B cell (primary cell): ENCODE results near the gene DHX8. TPM values are rescaled to one million over a fixed set of nuclear protein-coding genes. Genes with fewer than 3 reads are reported as not detected.

Experiments used
- ATAC-seq: fragments of 200-7000 bp; cut with Tn5 transposase; one replicate; pipeline ENCODE4 v1.10.0; 2021; ENCODE audit warnings: low read depth, mild to moderate bottlenecking, moderate number of reproducible peaks, moderate library complexity
- CTCF ChIA-PET: fragments of 350-600 bp; sonication (Branson Sonifier 250); formaldehyde crosslinking; loops from one replicate; lab custom pipeline; 2021; ENCODE audit warnings: antibody characterized with exemption, inconsistent platforms; lab: Charles Lee
- POLR2A ChIA-PET: fragments of 350-600 bp; sonication (Branson Sonifier 250); formaldehyde crosslinking; loops from one replicate; lab custom pipeline; 2021; ENCODE audit warnings: antibody characterized with exemption; lab: Charles Lee
- DNase-seq: peaks from one replicate; pipeline ENCODE4 v3.0.0; 2013
- H2AFZ ChIP-seq: 2 replicates; pipeline ENCODE4 v1.6.1; 2012; ENCODE audit warnings: mild to moderate bottlenecking, low read depth, low read length; ENCODE audit not compliant: insufficient read depth, poor library complexity, severe bottlenecking
- H3K27ac ChIP-seq, 2 donors: 1 replicate in 1 of 2; 2 replicates in 1 of 2; pipeline ENCODE4 v1.5.1; 2012 to 2013; ENCODE audit warnings: low read length in 2 of 2, mild to moderate bottlenecking in 2 of 2, moderate library complexity in 1 of 2
- H3K27me3 ChIP-seq, 4 experiments: fragments of 200-600 bp in 1 of 4; sonication (generic) in 1 of 4; replicated peaks in 1 of 4; 1 replicate in 2 of 4; 2 replicates in 2 of 4; pipeline versions ENCODE4 v1.6.1 to v1.7.0; 2013 to 2016; ENCODE audit warnings: low read length in 3 of 4, mild to moderate bottlenecking in 2 of 4, mixed read lengths in 1 of 4, moderate library complexity in 1 of 4; ENCODE audit not compliant: insufficient read depth in 4 of 4, control insufficient read depth in 3 of 4; ENCODE audit errors: control extremely low read depth in 1 of 4
- H3K36me3 ChIP-seq, 2 experiments: replicated peaks in 1 of 2; 1 replicate in 1 of 2; 2 replicates in 1 of 2; pipeline versions ENCODE4 v1.6.1 to v1.7.1; 2013; ENCODE audit warnings: low read length in 1 of 2; ENCODE audit not compliant: insufficient read depth in 2 of 2, control insufficient read depth in 1 of 2; ENCODE audit errors: control extremely low read depth in 1 of 2, extremely low read depth in 1 of 2
- H3K4me1 ChIP-seq, 2 donors: fragments of 200-600 bp in 1 of 2; sonication (generic) in 1 of 2; 1 replicate in 1 of 2; 2 replicates in 1 of 2; pipeline versions ENCODE4 v1.5.1 to v1.6.1; 2013 to 2017; ENCODE audit warnings: low read length in 2 of 2; ENCODE audit not compliant: control insufficient read depth in 2 of 2, insufficient read depth in 2 of 2
- H3K4me2 ChIP-seq: replicated peaks from 2 replicates; pipeline ENCODE3; 2012; ENCODE audit warnings: mild to moderate bottlenecking, low read depth, low read length; ENCODE audit not compliant: poor library complexity, severe bottlenecking
- H3K4me3 ChIP-seq, 5 experiments: fragments of 200-600 bp in 1 of 5; sonication (generic) in 1 of 5; 1 replicate in 3 of 5; 2 replicates in 2 of 5; pipeline versions ENCODE4 v1.5.1 to v1.7.0; 2011 to 2016; ENCODE audit warnings: low read length in 4 of 5, mild to moderate bottlenecking in 4 of 5, low read depth in 2 of 5, control low read depth in 1 of 5, moderate library complexity in 1 of 5; ENCODE audit not compliant: insufficient read depth in 1 of 5; ENCODE audit errors: control extremely low read depth in 1 of 5, extremely low read depth in 1 of 5
- H3K79me2 ChIP-seq: fragments of 200-600 bp; sonication (generic); one replicate; pipeline ENCODE4 v1.6.0; 2016; ENCODE audit warnings: low read length; ENCODE audit not compliant: control insufficient read depth, insufficient read depth
- H3K9ac ChIP-seq: fragments of 200-600 bp; sonication (generic); 2 replicates; pipeline ENCODE4 v1.6.1; 2017; ENCODE audit warnings: mild to moderate bottlenecking, low read length, moderate library complexity
- H3K9me3 ChIP-seq, 3 donors: one replicate each; pipeline versions ENCODE4 v1.6.1 to v1.7.1; 2013; ENCODE audit warnings: low read length in 2 of 3; ENCODE audit not compliant: control insufficient read depth in 2 of 3, insufficient read depth in 1 of 3; ENCODE audit errors: control extremely low read depth in 1 of 3
- H4K20me1 ChIP-seq: 2 replicates; pipeline ENCODE4 v1.6.0; 2012; ENCODE audit warnings: mild to moderate bottlenecking, low read length; ENCODE audit not compliant: insufficient read depth, control insufficient read depth, poor library complexity, severe bottlenecking
- H3K27ac Mint-ChIP-seq: one replicate; pipeline ENCODE4 v1.8.0; 2021; ENCODE audit warnings: mixed read lengths
- H3K27me3 Mint-ChIP-seq: one replicate; pipeline ENCODE4 v1.8.0; 2021; ENCODE audit warnings: mixed read lengths
- H3K4me1 Mint-ChIP-seq: one replicate; pipeline ENCODE4 v1.8.0; 2021; ENCODE audit warnings: mixed read lengths
- H3K4me3 Mint-ChIP-seq: one replicate; pipeline ENCODE4 v1.8.0; 2021; ENCODE audit warnings: mixed read lengths
- H3K9me3 Mint-ChIP-seq: one replicate; pipeline ENCODE4 v1.8.0; 2022; ENCODE audit warnings: mixed read lengths; ENCODE audit not compliant: insufficient read depth
- EZH2 ChIP-seq: IDR thresholded peaks from 2 replicates; pipeline ENCODE4 v1.6.1; 2012; ENCODE audit warnings: borderline replicate concordance, low read depth, mild to moderate bottlenecking, moderate library complexity, low read length; ENCODE audit not compliant: insufficient read depth, poor library complexity, severe bottlenecking
- WGBS: methylation state at CpG from one replicate; pipeline ENCODE4 v1.1.5; 2013; ENCODE audit warnings: missing lambda C conversion rate; ENCODE audit not compliant: insufficient coverage; 5-methylcytosine and 5-hydroxymethylcytosine counted together
- intact Hi-C: fragments of 100-400 bp; cut with micrococcal nuclease; formaldehyde crosslinking; loops from one replicate; pipeline ENCODE4 v1.10.0; 2022
- polyA plus RNA-seq: library from polyadenylated mRNA; depleted of rRNA; stranded (reverse); fragments of >200 nt; gene quantifications from 2 replicates; pipeline ENCODE4 v1.2.3, GENCODE V29; 2012
- total RNA-seq, 2 donors: library from RNA; stranded (reverse); fragments of 120-200 nt in 1 of 2; gene quantifications; 1 replicate in 1 of 2; 2 replicates in 1 of 2; pipeline versions ENCODE4 v1.2.3 to v1.2.4, GENCODE V29; 2013 to 2022
- TF ChIP-seq, protein P1 (sequence below): fragments of 200-600 bp; IDR thresholded peaks from one replicate; pipeline ENCODE4 v1.8.0; 2022; ENCODE audit warnings: antibody characterized with exemption, mild to moderate bottlenecking

DHX8 gene
- total and polyA plus RNA-seq, 2 donors (not counting 1 experiment from before 2014, with no cell fraction given) = 17.9 to 63.3 TPM

DNA sequence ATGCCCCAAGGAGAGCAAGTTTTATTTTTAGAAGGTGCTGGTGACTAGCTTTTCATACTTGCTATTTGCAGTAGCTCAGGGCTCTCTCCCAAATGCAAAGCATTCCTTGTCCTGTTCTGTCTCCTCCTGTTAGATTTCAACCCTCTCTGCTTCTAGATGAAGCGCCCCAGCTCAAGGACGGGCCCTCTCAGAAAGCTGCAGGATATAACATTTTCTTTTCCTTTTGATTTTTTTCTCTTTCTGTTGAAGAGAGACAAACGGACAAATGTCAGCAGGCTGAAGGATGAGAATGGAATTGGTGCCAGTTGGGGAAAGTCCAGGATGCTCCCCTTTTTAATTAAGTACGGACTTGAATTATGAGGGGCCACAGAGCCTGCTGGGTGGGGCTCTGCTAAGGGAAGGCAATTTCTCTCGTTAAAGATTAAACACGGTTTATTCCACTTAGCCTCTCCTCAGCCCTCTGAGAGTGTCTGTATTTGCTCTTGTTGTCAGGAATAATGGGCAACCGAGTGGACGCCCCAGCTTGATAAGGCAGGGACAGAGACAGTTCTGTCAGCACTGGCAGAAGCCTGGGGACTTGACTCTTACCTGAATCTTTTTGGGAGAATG lies 68.6 kb downstream of the DHX8 start:
- Histone ChIP-seq H4K20me1 (no peaks in the 10 kb centered on the region), H3K27me3 (peaks cover 0 to 45% (median 21%) of the 10 kb centered on the region in 4 experiments), H3K4me3 (no peak overlapping the region), H2AFZ (no peak overlapping the region), H3K9ac (no peak overlapping the region), H3K36me3 (no peaks in the 10 kb centered on the region), H3K9me3 (no peaks in the 10 kb centered on the region), H3K27ac (no peak overlapping the region), H3K4me2 (no peak overlapping the region), H3K4me1 (peaks cover under 1 to 2% of the 10 kb centered on the region in 2 donors), H3K79me2 (no peaks in the 10 kb centered on the region)
- ATAC-seq = no peak
- DNase-seq = no peak
- intact Hi-C loops = no loop called here
- H3K9me3 Mint-ChIP-seq = no peaks in the 10 kb centered on the region
- H3K27me3 Mint-ChIP-seq = peaks cover 58% of the 10 kb centered on the region
- no peak overlapping the region for H3K27ac Mint-ChIP-seq
- peaks cover 4% of the 10 kb centered on the region for H3K4me1 Mint-ChIP-seq
- CTCF ChIA-PET = interaction anchor here (1.6 kb wide), 1 partner anchor 24 kb away, joined by 7 read pairs; no protein-coding TSS in a partner anchor
- POLR2A ChIA-PET = no interaction called here
- no peak overlapping the region for H3K4me3 Mint-ChIP-seq
- TF ChIP-seq EZH2 = no peak
- TF ChIP-seq, protein P1, sequence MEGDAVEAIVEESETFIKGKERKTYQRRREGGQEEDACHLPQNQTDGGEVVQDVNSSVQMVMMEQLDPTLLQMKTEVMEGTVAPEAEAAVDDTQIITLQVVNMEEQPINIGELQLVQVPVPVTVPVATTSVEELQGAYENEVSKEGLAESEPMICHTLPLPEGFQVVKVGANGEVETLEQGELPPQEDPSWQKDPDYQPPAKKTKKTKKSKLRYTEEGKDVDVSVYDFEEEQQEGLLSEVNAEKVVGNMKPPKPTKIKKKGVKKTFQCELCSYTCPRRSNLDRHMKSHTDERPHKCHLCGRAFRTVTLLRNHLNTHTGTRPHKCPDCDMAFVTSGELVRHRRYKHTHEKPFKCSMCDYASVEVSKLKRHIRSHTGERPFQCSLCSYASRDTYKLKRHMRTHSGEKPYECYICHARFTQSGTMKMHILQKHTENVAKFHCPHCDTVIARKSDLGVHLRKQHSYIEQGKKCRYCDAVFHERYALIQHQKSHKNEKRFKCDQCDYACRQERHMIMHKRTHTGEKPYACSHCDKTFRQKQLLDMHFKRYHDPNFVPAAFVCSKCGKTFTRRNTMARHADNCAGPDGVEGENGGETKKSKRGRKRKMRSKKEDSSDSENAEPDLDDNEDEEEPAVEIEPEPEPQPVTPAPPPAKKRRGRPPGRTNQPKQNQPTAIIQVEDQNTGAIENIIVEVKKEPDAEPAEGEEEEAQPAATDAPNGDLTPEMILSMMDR = no peak
- 80% methylated on average over 5 of the region's 8 CpGs for WGBS

DNA sequence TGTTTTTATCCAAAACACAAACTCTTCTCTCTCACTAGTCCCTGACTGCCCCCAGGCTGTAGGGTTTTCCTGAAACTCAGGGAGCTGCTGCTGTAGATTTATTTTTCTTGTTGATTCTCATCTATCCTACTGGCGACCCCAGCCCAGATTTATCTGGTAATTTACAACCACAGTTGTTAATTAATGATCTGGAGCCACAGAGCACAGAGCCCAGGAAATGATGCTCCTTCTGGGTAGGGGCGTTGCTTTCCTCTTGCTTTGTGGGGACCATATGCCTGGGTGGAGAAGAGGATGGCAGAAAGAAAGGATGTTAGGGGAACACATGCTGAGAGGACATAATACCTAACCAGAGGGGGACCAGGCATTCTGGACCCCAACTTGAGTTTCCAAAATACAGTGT lies 69.8 kb downstream of the DHX8 start:
- ChIA-PET CTCF (interaction anchor here (0.5 kb wide), 1 partner anchor 67 kb away, joined by 6 read pairs; no protein-coding TSS in a partner anchor), POLR2A (no interaction called here)
- Histone ChIP-seq H3K4me3 (no peak overlapping the region), H3K4me1 (no peaks in the 10 kb centered on the region), H3K9me3 (no peaks in the 10 kb centered on the region), H3K36me3 (no peaks in the 10 kb centered on the region), H4K20me1 (no peaks in the 10 kb centered on the region), H3K27me3 (peaks cover 0 to 33% (median 13%) of the 10 kb centered on the region in 4 experiments), H3K4me2 (no peak overlapping the region), H3K27ac (no peak overlapping the region), H2AFZ (no peak overlapping the region), H3K9ac (no peak overlapping the region), H3K79me2 (no peaks in the 10 kb centered on the region)
- TF ChIP-seq, protein P1 = no peak
- TF ChIP-seq EZH2 = no peak
- Mint-ChIP-seq H3K27ac (no peak overlapping the region), H3K27me3 (peaks cover 52% of the 10 kb centered on the region), H3K4me3 (no peak overlapping the region), H3K4me1 (no peaks in the 10 kb centered on the region), H3K9me3 (no peaks in the 10 kb centered on the region)
- intact Hi-C loops = no loop called here
- WGBS = 43% methylated on average over 1 of the region's 2 CpGs
- ATAC-seq (no peak), DNase-seq (no peak)
